GM12878 (cell line): Measurements from ENCODE around the gene C1QL4. TPM values are rescaled to one million over a fixed set of nuclear protein-coding genes. Genes with fewer than 3 reads are reported as not detected.

Source experiments
- ATAC-seq: fragments of 200-7000 bp; cut with Tn5 transposase; 3 replicates; pipeline ENCODE4 v1.9.1; 2020; ENCODE audit warnings: mild to moderate bottlenecking, moderate library complexity
- BruUV-seq: library from RNA; stranded (reverse); fragments of 400-500 nt; replicated peaks from 2 replicates; lab custom pipeline; 2021; lab: Mats Ljungman, UMichigan
- CTCF ChIA-PET: fragments of 300-600 bp; sonication (Branson Sonifier 250); formaldehyde crosslinking; extraction: SDS; loops from one replicate; lab custom pipeline; 2021; ENCODE audit warnings: inconsistent platforms; lab: Yijun Ruan, JAX
- POLR2A ChIA-PET: fragments of 350-600 bp; formaldehyde crosslinking; extraction: SDS; loops from one replicate; lab custom pipeline; 2021; ENCODE audit warnings: inconsistent platforms; lab: Charles Lee
- RAD21 ChIA-PET: fragments of 300-600 bp; sonication (Branson Sonifier 250); formaldehyde crosslinking; loops from one replicate; lab custom pipeline; 2023; ENCODE audit warnings: antibody characterized with exemption; ENCODE audit not compliant: unreplicated experiment; lab: Charles Lee
- SMC1A ChIA-PET: fragments of 300-600 bp; sonication (Branson Sonifier 250); formaldehyde crosslinking; loops from one replicate; lab custom pipeline; 2023; ENCODE audit not compliant: unreplicated experiment, uncharacterized antibody; lab: Charles Lee
- DNase-seq: peaks from one replicate; pipeline ENCODE4 v3.0.0-alpha.2; 2011; ENCODE audit warnings: low read depth, low spot score
- FAIRE-seq: peaks from 3 replicates; lab custom pipeline; 2011; peaks lifted over from hg19 to GRCh38; lab: Jason Lieb, UNC
- H2AFZ ChIP-seq: 2 replicates; pipeline ENCODE4 v1.6.0; 2011; ENCODE audit warnings: low read depth, low read length, control low read depth; ENCODE audit not compliant: control insufficient read depth
- H3K27ac ChIP-seq: 2 replicates; pipeline ENCODE4 v1.5.1; 2011; ENCODE audit warnings: control low read depth; ENCODE audit not compliant: control insufficient read depth, insufficient read depth
- H3K27me3 ChIP-seq, 2 experiments: replicated peaks in 1 of 2; 2 replicates each; pipeline versions ENCODE4 v1.6.0 to v1.6.1; 2011; ENCODE audit warnings: low read length in 1 of 2; ENCODE audit not compliant: control insufficient read depth in 2 of 2, insufficient read depth in 2 of 2
- H3K36me3 ChIP-seq, 2 experiments: 2 replicates each; pipeline ENCODE4 v1.5.1; 2011; ENCODE audit warnings: low read length in 1 of 2; ENCODE audit not compliant: control insufficient read depth in 2 of 2, insufficient read depth in 2 of 2
- H3K4me1 ChIP-seq: 2 replicates; pipeline ENCODE4 v1.6.1; 2011; ENCODE audit warnings: mild to moderate bottlenecking, low read length, moderate library complexity, mixed read lengths; ENCODE audit not compliant: control insufficient read depth, insufficient read depth
- H3K4me2 ChIP-seq: 2 replicates; pipeline ENCODE4 v1.6.0; 2011; ENCODE audit warnings: control low read depth; ENCODE audit not compliant: control insufficient read depth, insufficient read depth
- H3K4me3 ChIP-seq: fragments of 200-600 bp; sonication (generic); 2 replicates; pipeline ENCODE4 v1.5.1; 2016
- H3K79me2 ChIP-seq: 2 replicates; pipeline ENCODE4 v1.6.0; 2011; ENCODE audit warnings: low read length; ENCODE audit not compliant: control insufficient read depth, insufficient read depth
- H3K9ac ChIP-seq: 2 replicates; pipeline ENCODE4 v1.8.0; 2011; ENCODE audit warnings: low read length, control low read depth, mixed read lengths; ENCODE audit not compliant: control insufficient read depth, insufficient read depth
- H3K9me3 ChIP-seq: replicated peaks from 3 replicates; pipeline ENCODE4 v1.5.1; 2011; ENCODE audit warnings: mild to moderate bottlenecking, low read length; ENCODE audit not compliant: control insufficient read depth, insufficient read depth
- H4K20me1 ChIP-seq: 2 replicates; pipeline ENCODE4 v1.6.0; 2011; ENCODE audit not compliant: control insufficient read depth, insufficient read depth
- ASH2L ChIP-seq: fragments of 300-600, 200-600 bp; sonication (generic); IDR thresholded peaks from 2 replicates; pipeline ENCODE4 v1.6.1; 2017; ENCODE audit warnings: low read depth, mild to moderate bottlenecking, borderline replicate concordance
- BCLAF1 ChIP-seq: fragments of 450-650 bp; IDR thresholded peaks from 2 replicates; pipeline ENCODE4 v1.6.1; 2017; ENCODE audit warnings: antibody characterized with exemption, mild to moderate bottlenecking, moderate library complexity
- CHD2 ChIP-seq: IDR thresholded peaks from 2 replicates; pipeline ENCODE4 v1.6.1; 2011; ENCODE audit warnings: low read depth, low read length, improper control_type of control experiment, borderline replicate concordance
- CREM ChIP-seq: IDR thresholded peaks from 2 replicates; pipeline ENCODE4 v1.6.1; 2014; ENCODE audit warnings: antibody characterized with exemption, low read depth
- FOXM1 ChIP-seq: IDR thresholded peaks from 2 replicates; pipeline ENCODE4 v1.6.1; 2012; ENCODE audit warnings: low read depth, mild to moderate bottlenecking, inconsistent platforms, low read length, moderate library complexity
- GABPA ChIP-seq: IDR thresholded peaks from 2 replicates; pipeline ENCODE4 v1.6.1; 2014; ENCODE audit warnings: antibody characterized with exemption, low read depth, mild to moderate bottlenecking, inconsistent platforms
- KDM1A ChIP-seq: fragments of 200-600 bp; sonication (generic); IDR thresholded peaks from 2 replicates; pipeline ENCODE4 v1.6.1; 2016; ENCODE audit warnings: borderline replicate concordance
- LARP7 ChIP-seq: fragments of 450-650 bp; IDR thresholded peaks from 2 replicates; pipeline ENCODE4 v1.6.1; 2017; ENCODE audit warnings: mild to moderate bottlenecking
- MXI1 ChIP-seq: fragments of 150-350 bp; IDR thresholded peaks from 2 replicates; pipeline ENCODE4 v1.6.1; 2011; ENCODE audit warnings: low read depth, mild to moderate bottlenecking, inconsistent platforms, low read length, improper control_type of control experiment
- PAX8 ChIP-seq: fragments of 450-650 bp; IDR thresholded peaks from 2 replicates; pipeline ENCODE4 v1.6.1; 2017; ENCODE audit warnings: mild to moderate bottlenecking, moderate library complexity
- TARDBP ChIP-seq: IDR thresholded peaks from 2 replicates; pipeline ENCODE4 v1.6.1; 2016; ENCODE audit warnings: borderline replicate concordance
- TCF3 ChIP-seq: IDR thresholded peaks from 2 replicates; pipeline ENCODE4 v1.6.1; 2012; ENCODE audit warnings: low read depth, mild to moderate bottlenecking, low read length, borderline replicate concordance; ENCODE audit not compliant: insufficient read depth
- TCF7 ChIP-seq: IDR thresholded peaks from 2 replicates; pipeline ENCODE4 v1.6.1; 2014; ENCODE audit warnings: antibody characterized with exemption, borderline replicate concordance
- WRNIP1 ChIP-seq: IDR thresholded peaks from 2 replicates; pipeline ENCODE4 v1.6.1; 2011; ENCODE audit warnings: low read depth, low read length, improper control_type of control experiment, borderline replicate concordance
- ZNF24 ChIP-seq: fragments of 450-650 bp; IDR thresholded peaks from 2 replicates; pipeline ENCODE4 v1.6.1; 2017; ENCODE audit warnings: antibody characterized with exemption, mild to moderate bottlenecking
- WGBS: methylation state at CpG from one replicate; pipeline ENCODE4 v1.1.6; 2016; ENCODE audit warnings: low lambda C conversion rate; ENCODE audit not compliant: insufficient replicate concordance, insufficient coverage; ENCODE audit errors: missing lambda C conversion rate; 5-methylcytosine and 5-hydroxymethylcytosine counted together
- in situ Hi-C: fragments of 300-500 bp; cut with MboI; formaldehyde crosslinking; loops from 9 replicates; pipeline ENCODE4 v1.14.3; 2018; ENCODE audit warnings: mixed read lengths
- intact Hi-C: fragments of 100-400 bp; cut with micrococcal nuclease; formaldehyde crosslinking; loops from one replicate; pipeline ENCODE4 v1.14.2; 2022; ENCODE audit not compliant: unreplicated experiment
- polyA plus RNA-seq, 11 experiments: library from polyadenylated mRNA; depleted of rRNA in 4 of 11; unstranded in 6 of 11; stranded (reverse) in 5 of 11; fragments of >200 nt; fragmentation: Nextera tagmentation in 4 of 11; fragmentation: Illumina TruSeq in 1 of 11; extraction: Ambion mirVana in 4 of 11; extraction: Trizol in 1 of 11; gene quantifications; 1 replicate in 1 of 11; 2 replicates in 10 of 11; pipeline versions ENCODE4 v1.2.1 to v1.2.3, GENCODE V29; 2011 to 2016; ENCODE audit warnings: inconsistent platforms in 2 of 11, missing spikeins in 2 of 11, low read depth in 1 of 11
- total RNA-seq, 4 experiments: library from RNA; depleted of rRNA in 3 of 4; stranded (reverse); fragments of >200 nt in 3 of 4; fragmentation: Illumina TruSeq in 1 of 4; extraction: Trizol in 1 of 4; gene quantifications; 2 replicates each; pipeline versions ENCODE4 v1.2.1 to v1.2.3, GENCODE V29; 2013 to 2021

C1QL4 gene
- total and polyA plus RNA-seq, 10 of the 15 experiments (the other 5 are each of a cell fraction or from before 2014, with no cell fraction given) = 0.05 TPM; not detected in 9

DNA sequence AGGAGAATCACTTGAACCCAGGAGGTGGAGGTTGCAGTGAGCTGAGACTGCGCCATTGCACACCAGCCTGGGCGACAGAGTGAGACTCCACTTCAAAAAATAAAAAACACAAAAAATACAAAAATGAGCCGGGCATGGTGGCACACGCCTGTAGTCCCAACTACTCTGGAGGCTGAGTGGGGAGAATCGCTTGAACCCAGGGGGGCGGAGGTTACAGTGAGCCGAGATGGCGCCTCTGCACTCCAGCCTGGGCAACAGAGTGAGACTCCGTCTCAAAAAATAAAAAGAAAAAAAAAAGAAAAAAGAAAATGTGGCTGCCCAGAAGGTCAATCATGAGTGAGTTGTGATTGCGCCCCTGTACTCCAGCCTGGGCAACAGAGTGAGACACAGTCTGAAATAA, 18.9 kb upstream of the C1QL4 start:
- no peak overlapping the region for H3K9ac ChIP-seq
- H3K27me3 ChIP-seq = peaks cover 0 to 1% of the 10 kb centered on the region in 2 experiments; a peak in 1 of 4 replicates
- no peaks in the 10 kb centered on the region for H3K36me3 ChIP-seq
- no peak for DNase-seq
- in situ Hi-C loops = no loop called here
- H4K20me1 ChIP-seq = no peaks in the 10 kb centered on the region
- POLR2A ChIA-PET = no interaction called here
- H2AFZ ChIP-seq = no peak overlapping the region
- BruUV-seq = no TSS peak
- H3K79me2 ChIP-seq = no peaks in the 10 kb centered on the region
- CTCF ChIA-PET = interaction anchor here (1.3 to 18.7 kb wide), 9 partner anchors 13 to 197 kb away, joined by 3 to 712 read pairs (median 64); partner anchors contain the start of genes SPATS2 and TROAP
- no peak overlapping the region for H3K4me3 ChIP-seq
- H3K27ac ChIP-seq = no peak overlapping the region
- H3K9me3 ChIP-seq = no peaks in the 10 kb centered on the region
- H3K4me1 ChIP-seq = no peaks in the 10 kb centered on the region
- intact Hi-C loops = no loop called here
- RAD21 ChIA-PET = no interaction called here
- no peak for ATAC-seq
- SMC1A ChIA-PET = interaction anchor here (4.2 to 25.7 kb wide), 2 partner anchors 25 to 158 kb away, joined by 30 to 740 read pairs; no protein-coding TSS in a partner anchor
- FAIRE-seq = no peak
- TF ChIP-seq GABPA = no peak
- TF ChIP-seq MXI1 = no peak
- TF ChIP-seq WRNIP1 = no peak
- TF ChIP-seq BCLAF1 = no peak
- TF ChIP-seq LARP7 = no peak
- no peak for TF ChIP-seq TARDBP
- no peak for TF ChIP-seq CREM
- TF ChIP-seq FOXM1 = no peak
- TF ChIP-seq ZNF24 = no peak
- no peak for TF ChIP-seq CHD2
- TF ChIP-seq KDM1A = no peak
- TF ChIP-seq TCF3 = no peak
- no peak for TF ChIP-seq ASH2L
- TF ChIP-seq TCF7 = no peak
- no peak for TF ChIP-seq PAX8
- H3K4me2 ChIP-seq = no peak overlapping the region
- WGBS = 84% methylated on average over 10 of the region's 10 CpGs
